Tibial artery (tissue), 4 donors: ENCODE data around the gene OST4.

ENCODE experiments used
- DNase-seq, 2 donors: peaks; one replicate each; pipeline ENCODE4 v3.0.0-alpha.2; 2019
- H3K27ac ChIP-seq, 2 donors: fragments of 200-600 bp; sonication (generic) in 1 of 2; 1 replicate in 1 of 2; 2 replicates in 1 of 2; pipeline ENCODE4 v1.5.1; 2018 to 2019; ENCODE audit warnings: mild to moderate bottlenecking in 1 of 2
- H3K27me3 ChIP-seq, 2 donors: fragments of 200-600 bp; sonication (generic) in 1 of 2; one replicate each; pipeline versions ENCODE4 v1.5.1 to v1.6.0; 2016 to 2019
- H3K36me3 ChIP-seq, 3 donors: fragments of 200-600 bp; sonication (generic) in 2 of 3; one replicate each; pipeline ENCODE4 v1.5.1; 2016 to 2019; ENCODE audit warnings: mild to moderate bottlenecking in 2 of 3
- H3K4me1 ChIP-seq, 4 donors: fragments of 200-600 bp; sonication (generic) in 2 of 4; 1 replicate in 3 of 4; 2 replicates in 1 of 4; pipeline ENCODE4 v1.5.1; 2016 to 2019
- H3K4me3 ChIP-seq, 2 donors: fragments of 200-600 bp; sonication (generic) in 1 of 2; 1 replicate in 1 of 2; 2 replicates in 1 of 2; pipeline ENCODE4 v1.5.1; 2018 to 2019; ENCODE audit warnings: mild to moderate bottlenecking in 2 of 2
- H3K9me3 ChIP-seq, 3 donors: fragments of 200-600 bp; sonication (generic) in 1 of 3; one replicate each; pipeline ENCODE4 v1.5.1; 2016 to 2019
- intact Hi-C: fragments of 100-400 bp; cut with DNase I; formaldehyde crosslinking; loops from one replicate; pipeline ENCODE4 v1.15.0; 2023; ENCODE audit warnings: low total_unique reads
- TF ChIP-seq, protein P1 (sequence below), 2 experiments: fragments of 200-600 bp in 1 of 2; fragments of 450-650 bp in 1 of 2; IDR thresholded peaks; one replicate each; pipeline ENCODE4 v1.5.1; 2017 to 2019; ENCODE audit warnings: antibody characterized with exemption in 2 of 2, mild to moderate bottlenecking in 1 of 2, moderate library complexity in 1 of 2

OST4 gene

DNA sequence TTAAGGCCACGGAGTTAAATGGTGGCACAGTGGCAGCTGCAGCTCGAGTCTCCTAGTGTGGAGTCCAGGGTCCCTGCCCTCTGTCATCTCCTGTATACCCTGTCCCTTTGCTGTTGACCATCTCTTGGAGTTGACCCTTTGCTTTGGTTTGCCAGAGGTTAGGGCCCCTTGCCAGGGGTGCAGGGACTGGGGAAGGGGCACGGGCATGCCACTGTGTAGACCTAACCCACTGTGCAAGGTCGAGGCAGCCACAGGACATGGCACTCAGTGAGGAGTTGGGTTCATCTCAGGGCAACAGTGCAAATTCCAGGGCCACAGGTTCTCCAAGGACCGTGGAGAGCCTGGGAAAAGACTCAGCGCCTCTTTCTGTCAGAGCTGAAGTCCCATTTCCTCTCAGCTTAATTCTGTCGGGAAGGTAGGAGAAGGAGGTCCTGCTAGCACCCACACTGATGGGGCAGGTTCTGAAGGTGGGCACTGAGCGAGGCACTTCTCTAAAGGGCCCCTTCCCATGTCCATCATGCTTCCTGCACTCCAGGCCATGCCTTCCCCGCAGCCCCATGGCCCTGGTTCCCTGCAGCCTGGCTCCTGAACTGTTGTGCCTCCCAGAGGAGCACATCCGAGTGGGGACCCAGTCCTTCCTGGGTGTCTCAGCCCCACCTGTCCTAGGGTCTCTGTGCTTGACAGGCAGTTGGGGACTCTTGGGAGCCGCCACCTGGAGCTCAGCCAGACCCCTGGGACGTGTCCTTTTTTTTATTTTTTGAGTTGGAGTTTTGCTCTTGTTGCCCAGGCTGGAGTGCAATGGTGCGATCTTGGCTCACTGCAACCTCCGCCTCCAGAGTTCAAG lies 17.9 kb upstream of the OST4 start:
- TF ChIP-seq, protein P1, sequence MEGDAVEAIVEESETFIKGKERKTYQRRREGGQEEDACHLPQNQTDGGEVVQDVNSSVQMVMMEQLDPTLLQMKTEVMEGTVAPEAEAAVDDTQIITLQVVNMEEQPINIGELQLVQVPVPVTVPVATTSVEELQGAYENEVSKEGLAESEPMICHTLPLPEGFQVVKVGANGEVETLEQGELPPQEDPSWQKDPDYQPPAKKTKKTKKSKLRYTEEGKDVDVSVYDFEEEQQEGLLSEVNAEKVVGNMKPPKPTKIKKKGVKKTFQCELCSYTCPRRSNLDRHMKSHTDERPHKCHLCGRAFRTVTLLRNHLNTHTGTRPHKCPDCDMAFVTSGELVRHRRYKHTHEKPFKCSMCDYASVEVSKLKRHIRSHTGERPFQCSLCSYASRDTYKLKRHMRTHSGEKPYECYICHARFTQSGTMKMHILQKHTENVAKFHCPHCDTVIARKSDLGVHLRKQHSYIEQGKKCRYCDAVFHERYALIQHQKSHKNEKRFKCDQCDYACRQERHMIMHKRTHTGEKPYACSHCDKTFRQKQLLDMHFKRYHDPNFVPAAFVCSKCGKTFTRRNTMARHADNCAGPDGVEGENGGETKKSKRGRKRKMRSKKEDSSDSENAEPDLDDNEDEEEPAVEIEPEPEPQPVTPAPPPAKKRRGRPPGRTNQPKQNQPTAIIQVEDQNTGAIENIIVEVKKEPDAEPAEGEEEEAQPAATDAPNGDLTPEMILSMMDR (IDR thresholded peaks at IDR 0.05) = no peak
- H3K27ac ChIP-seq = no peak overlapping the region
- H3K27me3 ChIP-seq = no peaks in the 10 kb centered on the region
- H3K4me3 ChIP-seq = no peak overlapping the region
- DNase-seq = no peak
- peaks cover 0 to 10% (median 0%) of the 10 kb centered on the region in 3 donors for H3K36me3 ChIP-seq
- H3K9me3 ChIP-seq = no peaks in the 10 kb centered on the region
- intact Hi-C loops = loop anchor here (5.0 kb wide), 1 partner anchor 37 kb away; the partner anchor contains the start of gene AGBL5
- H3K4me1 ChIP-seq = peaks cover 0 to 24% (median 15%) of the 10 kb centered on the region in 4 donors

DNA sequence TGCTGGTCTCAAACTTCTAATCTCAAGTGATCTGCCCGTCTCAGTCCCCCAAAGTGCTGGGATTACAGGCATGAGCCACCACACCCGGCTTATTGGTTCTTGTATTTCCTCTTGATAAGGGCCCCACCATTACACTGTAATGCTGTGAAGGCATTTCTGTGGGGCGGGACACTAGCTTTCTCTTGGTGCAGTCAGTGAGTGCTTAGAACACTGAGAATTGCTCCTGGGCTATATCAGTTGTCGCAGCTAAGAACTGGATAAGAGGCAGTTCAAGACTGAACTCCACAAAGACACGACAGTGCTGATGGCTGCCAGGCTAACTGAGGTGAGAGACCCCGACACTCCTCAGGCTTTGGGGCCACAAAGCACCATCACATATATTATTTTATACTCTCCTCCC lies 17.2 kb upstream of the OST4 start:
- DNase-seq = no peak
- Histone ChIP-seq H3K27me3 (no peaks in the 10 kb centered on the region), H3K9me3 (no peaks in the 10 kb centered on the region), H3K4me3 (no peak overlapping the region), H3K27ac (no peak overlapping the region), H3K4me1 (peaks cover 0 to 24% (median 16%) of the 10 kb centered on the region in 4 donors), H3K36me3 (peaks cover 0 to 6% (median 2%) of the 10 kb centered on the region in 3 donors)
- TF ChIP-seq, protein P1 (IDR thresholded peaks at IDR 0.05) = no peak
- intact Hi-C loops = loop anchor here (5.0 kb wide), 1 partner anchor 36 kb away; the partner anchor contains the start of gene AGBL5

DNA sequence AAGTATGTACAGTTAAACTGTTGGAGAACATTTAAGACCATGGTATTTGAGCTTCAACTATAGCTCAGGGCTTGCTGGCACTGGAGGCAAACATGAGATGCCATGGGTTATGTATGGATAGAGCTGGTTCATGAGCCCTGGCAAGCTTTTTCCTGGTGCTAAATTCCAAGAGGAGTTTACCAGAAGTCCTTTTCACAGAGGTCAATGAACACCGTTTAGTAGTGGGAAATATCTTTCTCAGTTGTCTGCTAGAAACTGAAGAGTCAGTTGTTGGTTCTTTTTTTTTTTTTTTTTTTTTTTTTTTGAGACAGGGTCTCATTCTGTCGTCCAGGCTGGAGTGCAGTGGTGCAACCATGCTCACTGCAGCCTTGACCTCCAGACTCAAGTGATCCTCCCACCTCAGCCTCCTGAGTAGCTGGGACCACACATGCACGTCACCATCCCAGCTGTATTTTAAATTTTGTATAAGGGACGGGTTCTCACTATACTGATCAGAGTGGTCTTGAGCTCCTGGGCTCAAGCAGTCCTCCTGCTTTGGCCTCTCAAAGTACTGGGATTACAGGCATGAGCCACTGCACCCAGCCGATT lies 16.5 kb upstream of the OST4 start:
- peaks cover 1 to 14% (median 9%) of the 10 kb centered on the region in 3 donors for H3K36me3 ChIP-seq
- H3K4me3 ChIP-seq = no peak overlapping the region
- TF ChIP-seq, protein P1 (IDR thresholded peaks at IDR 0.05) = no peak
- intact Hi-C loops = loop anchor here (5.0 kb wide), 1 partner anchor 36 kb away; the partner anchor contains the start of gene AGBL5
- H3K27ac ChIP-seq = no peak overlapping the region
- H3K27me3 ChIP-seq = no peaks in the 10 kb centered on the region
- DNase-seq = no peak
- peaks cover 0 to 26% (median 19%) of the 10 kb centered on the region in 4 donors for H3K4me1 ChIP-seq
- H3K9me3 ChIP-seq = no peaks in the 10 kb centered on the region

DNA sequence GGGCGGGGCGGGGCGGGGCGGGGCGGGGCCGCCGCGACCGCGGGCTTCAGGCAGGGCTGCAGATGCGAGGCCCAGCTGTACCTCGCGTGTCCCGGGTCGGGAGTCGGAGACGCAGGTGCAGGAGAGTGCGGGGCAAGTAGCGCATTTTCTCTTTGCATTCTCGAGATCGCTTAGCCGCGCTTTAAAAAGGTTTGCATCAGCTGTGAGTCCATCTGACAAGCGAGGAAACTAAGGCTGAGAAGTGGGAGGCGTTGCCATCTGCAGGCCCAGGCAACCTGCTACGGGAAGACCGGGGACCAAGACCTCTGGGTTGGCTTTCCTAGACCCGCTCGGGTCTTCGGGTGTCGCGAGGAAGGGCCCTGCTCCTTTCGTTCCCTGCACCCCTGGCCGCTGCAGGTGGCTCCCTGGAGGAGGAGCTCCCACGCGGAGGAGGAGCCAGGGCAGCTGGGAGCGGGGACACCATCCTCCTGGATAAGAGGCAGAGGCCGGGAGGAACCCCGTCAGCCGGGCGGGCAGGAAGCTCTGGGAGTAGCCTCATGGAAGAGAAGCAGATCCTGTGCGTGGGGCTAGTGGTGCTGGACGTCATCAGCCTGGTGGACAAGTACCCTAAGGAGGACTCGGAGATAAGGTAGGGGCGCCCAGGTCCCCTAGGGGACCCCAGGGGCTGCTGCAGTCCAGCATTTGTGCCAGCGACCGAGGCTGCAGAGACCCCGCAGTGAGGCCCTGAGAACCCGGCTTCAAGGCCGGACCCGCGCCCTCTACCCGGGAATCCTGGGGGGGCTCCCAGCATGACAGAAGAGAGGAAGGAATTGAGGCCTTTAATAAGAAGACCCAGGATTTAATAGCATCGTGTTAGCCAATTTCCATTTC lies 15.5 kb upstream of the OST4 start, which contains the start of gene KHK:
KHK (plus strand) TSS at position 49 of the 870 bp plus-strand sequence; CDS start at position 537, 488 bp downstream.
- Histone ChIP-seq H3K27me3 (no peaks in the 10 kb centered on the region), H3K4me3 (peak within 1 kb of the TSS; percentile 63 to 85), H3K36me3 (peaks cover 10 to 19% (median 16%) of the 10 kb centered on the region in 3 donors), H3K27ac (peak within 1 kb of the TSS; percentile 91 to 96), H3K9me3 (no peaks in the 10 kb centered on the region), H3K4me1 (peaks cover 0 to 36% (median 27%) of the 10 kb centered on the region in 4 donors)
- intact Hi-C loops = loop anchor here (5.0 kb wide), 1 partner anchor 35 kb away; the partner anchor contains the start of gene AGBL5
- TF ChIP-seq, protein P1 (IDR thresholded peaks at IDR 0.05) = no peak
- peak in 1 of 2 donors; percentile 81 for DNase-seq
